NCI-H226 (cell line): ENCODE results near the gene CFHR2.

ENCODE experiments used
- DNase-seq: peaks from one replicate; pipeline ENCODE4 v3.0.0-alpha.2; 2015

CFHR2 gene

DNA sequence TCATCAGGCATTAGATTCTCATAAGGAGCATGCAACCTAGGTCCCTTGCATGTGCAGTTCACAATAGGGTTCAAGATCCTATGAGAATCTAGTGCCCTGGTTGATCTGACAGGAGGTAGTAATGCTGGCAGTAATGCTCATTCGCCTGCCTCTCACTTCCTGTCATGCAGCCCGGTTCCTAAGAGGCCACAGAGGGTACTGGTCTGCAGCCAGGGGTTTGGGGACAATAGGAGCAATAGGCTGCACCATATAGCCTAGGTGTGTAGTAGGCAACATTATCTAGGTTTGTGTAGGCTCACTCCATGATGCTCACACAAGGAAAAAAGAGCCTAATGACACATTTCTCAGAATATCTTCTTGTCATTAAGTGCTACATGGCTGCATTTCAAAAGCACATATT, 59.6 kb downstream of the CFHR2 start:
- DNase-seq = no peak

DNA sequence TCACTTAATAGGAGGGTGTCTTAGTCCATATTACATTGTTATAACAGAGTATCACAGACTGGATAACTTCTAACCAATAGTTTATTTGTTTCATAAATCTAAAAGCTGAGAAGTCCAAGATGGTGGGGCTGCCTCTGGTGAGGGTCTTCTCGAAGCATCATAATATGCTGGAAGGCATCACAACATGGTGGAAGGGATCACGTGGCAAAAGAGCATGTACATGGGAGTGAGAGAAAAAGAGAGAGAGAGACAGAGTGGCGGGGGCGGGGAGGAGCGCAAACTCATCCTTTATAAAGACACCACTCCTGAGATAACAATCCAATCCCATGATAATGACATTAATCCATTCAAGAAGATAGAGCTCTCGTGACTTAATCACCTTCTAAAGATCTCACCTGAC, 65.3 kb downstream of the CFHR2 start:
- DNase-seq = no peak
